GM21717 (cell line): ENCODE results near the gene FAM131A.

Experiments used
- ATAC-seq: cut with Tn5 transposase; IDR thresholded peaks from one replicate; pipeline ENCODE4 v1.9.1; 2021; ENCODE audit warnings: mild to moderate bottlenecking, moderate library complexity; ENCODE audit not compliant: unreplicated experiment

Gene FAM131A

GRCh38 chr3:184315871-184316661 lies 21.3 kb upstream of the FAM131A start:
- ATAC-seq: no peak

GRCh38 chr3:184316792-184317191 lies 20.6 kb upstream of the FAM131A start:
- no peak for ATAC-seq

GRCh38 chr3:184317201-184317600 lies 20.2 kb upstream of the FAM131A start:
- ATAC-seq: no peak

GRCh38 chr3:184320104-184320445 lies 17.3 kb upstream of the FAM131A start:
- ATAC-seq: no peak

GRCh38 chr3:184321666-184322065 lies 15.7 kb upstream of the FAM131A start:
- no peak for ATAC-seq

GRCh38 chr3:184322731-184323487 lies 14.5 kb upstream of the FAM131A start:
- no peak for ATAC-seq

GRCh38 chr3:184323696-184324095 lies 13.7 kb upstream of the FAM131A start:
- ATAC-seq: no peak

GRCh38 chr3:184325269-184325668 lies 12.1 kb upstream of the FAM131A start:
- ATAC-seq: no peak

- ATAC-seq: no peak
Measured at GRCh38 chr3:184325715-184326369, 11.6 kb upstream of the FAM131A start.

- ATAC-seq: no peak
Measured at GRCh38 chr3:184327171-184327570, 10.2 kb upstream of the FAM131A start.

GRCh38 chr3:184328516-184328915 lies 8.9 kb upstream of the FAM131A start:
- no peak for ATAC-seq

- ATAC-seq: no peak
Measured at GRCh38 chr3:184332370-184333090, 4.9 kb upstream of the FAM131A start.

- ATAC-seq: no peak
Measured at GRCh38 chr3:184333190-184333589, 4.2 kb upstream of the FAM131A start.

GRCh38 chr3:184333700-184334099 lies 3.7 kb upstream of the FAM131A start:
- ATAC-seq: no peak

GRCh38 chr3:184334470-184335158 lies 2.8 kb upstream of the FAM131A start:
- ATAC-seq: no peak

GRCh38 chr3:184335291-184335660 lies 2.1 kb upstream of the FAM131A start:
- no peak for ATAC-seq

- peak; percentile 64 for ATAC-seq
Measured at GRCh38 chr3:184335661-184336546, 1.5 kb upstream of the FAM131A start.

GRCh38 chr3:184336547-184337398 lies 627 bp upstream of the FAM131A start:
- ATAC-seq: no peak

- ATAC-seq: no peak
Measured at GRCh38 chr3:184337981-184338380, 581 bp downstream of the FAM131A start.
